Sigmoid colon (tissue), 4 donors: Measurements from ENCODE around the gene RAB3IL1.

Source experiments
- EP300 ChIP-seq, 4 donors: sonication (generic); formaldehyde crosslinking; IDR thresholded peaks; one replicate each; pipeline ENCODE4 v1.6.1; 2017; ENCODE audit warnings: antibody characterized with exemption in 4 of 4
- POLR2A ChIP-seq, 2 donors: fragments of 450-650 bp; IDR thresholded peaks; one replicate each; pipeline ENCODE4 v1.6.1; 2016; ENCODE audit warnings: antibody characterized with exemption in 2 of 2, mild to moderate bottlenecking in 2 of 2, moderate library complexity in 2 of 2
- POLR2AphosphoS5 ChIP-seq, 4 donors: sonication (generic); formaldehyde crosslinking; IDR thresholded peaks; one replicate each; pipeline ENCODE4 v1.6.1; 2017; ENCODE audit warnings: antibody characterized with exemption in 4 of 4

- TF ChIP-seq POLR2AphosphoS5 (IDR thresholded peaks at IDR 0.05) = no peak
- no peak for TF ChIP-seq EP300 (IDR thresholded peaks at IDR 0.05)
- TF ChIP-seq POLR2A (IDR thresholded peaks at IDR 0.05) = no peak
These were observed 23.4 kb downstream of the RAB3IL1 start for GRCh38 chr11:61893981-61894380.
